Liver (tissue), 9 donors: ENCODE measurements around the gene POLD2. TPM values are rescaled to one million over a fixed set of nuclear protein-coding genes. Genes with fewer than 3 reads are reported as not detected.

Source experiments
- DNase-seq: peaks from one replicate; pipeline ENCODE4 v3.0.0-alpha.2; 2017; ENCODE audit warnings: low spot score
- H3K27ac ChIP-seq, 2 donors: one replicate each; pipeline ENCODE4 v1.7.0; 2013; ENCODE audit warnings: inconsistent platforms in 2 of 2, low read length in 2 of 2, control low read depth in 1 of 2, low read depth in 1 of 2, mild to moderate bottlenecking in 1 of 2
- H3K27me3 ChIP-seq, 4 donors: one replicate each; pipeline versions ENCODE4 v1.6.1 to v1.7.0; 2013; ENCODE audit warnings: low read length in 3 of 4, inconsistent platforms in 1 of 4, mild to moderate bottlenecking in 1 of 4, moderate library complexity in 1 of 4; ENCODE audit not compliant: control insufficient read depth in 4 of 4, insufficient read depth in 4 of 4
- H3K36me3 ChIP-seq, 4 donors: one replicate each; pipeline versions ENCODE4 v1.6.1 to v1.7.0; 2013; ENCODE audit warnings: low read length in 3 of 4, mild to moderate bottlenecking in 3 of 4, low read depth in 1 of 4, moderate library complexity in 1 of 4; ENCODE audit not compliant: control insufficient read depth in 4 of 4, insufficient read depth in 3 of 4
- H3K4me1 ChIP-seq, 4 donors: one replicate each; pipeline versions ENCODE4 v1.6.1 to v1.7.0; 2013; ENCODE audit warnings: low read length in 3 of 4, mild to moderate bottlenecking in 3 of 4, moderate library complexity in 1 of 4; ENCODE audit not compliant: control insufficient read depth in 4 of 4, insufficient read depth in 4 of 4
- H3K4me3 ChIP-seq, 3 donors: one replicate each; pipeline versions ENCODE4 v1.6.1 to v1.7.0; 2013; ENCODE audit warnings: low read length in 3 of 3, control low read depth in 1 of 3, low read depth in 1 of 3, mild to moderate bottlenecking in 1 of 3
- H3K9ac ChIP-seq, 2 donors: one replicate each; pipeline ENCODE4 v1.7.0; 2013; ENCODE audit warnings: low read length in 2 of 2, mild to moderate bottlenecking in 2 of 2, moderate library complexity in 2 of 2, control low read depth in 1 of 2, low read depth in 1 of 2
- H3K9me3 ChIP-seq, 4 donors: one replicate each; pipeline versions ENCODE4 v1.6.1 to v1.7.0; 2013; ENCODE audit warnings: low read length in 3 of 4; ENCODE audit not compliant: control insufficient read depth in 4 of 4
- EGR1 ChIP-seq, 2 donors: IDR thresholded peaks; 2 replicates each; pipeline ENCODE4 v1.6.1; 2016 to 2018; ENCODE audit warnings: antibody characterized with exemption in 2 of 2, low read depth in 2 of 2
- FOXA2 ChIP-seq: IDR thresholded peaks from 2 replicates; pipeline ENCODE4 v1.6.1; 2016; ENCODE audit warnings: antibody characterized with exemption
- GABPA ChIP-seq, 2 donors: IDR thresholded peaks in 1 of 2; conservative IDR thresholded peaks in 1 of 2; 2 replicates each; pipeline ENCODE4 v1.6.1; 2016; ENCODE audit warnings: antibody characterized with exemption in 2 of 2, mild to moderate bottlenecking in 1 of 2, moderate library complexity in 1 of 2
- HNF4A ChIP-seq, 2 donors: conservative IDR thresholded peaks; 2 replicates each; pipeline ENCODE4 v1.6.1; 2016; ENCODE audit warnings: antibody characterized with exemption in 2 of 2, mild to moderate bottlenecking in 2 of 2
- HNF4G ChIP-seq: IDR thresholded peaks from 2 replicates; pipeline ENCODE4 v1.6.1; 2016; ENCODE audit warnings: antibody characterized with exemption
- JUND ChIP-seq, 2 donors: IDR thresholded peaks; 2 replicates each; pipeline ENCODE4 v1.6.1; 2016; ENCODE audit warnings: antibody characterized with exemption in 2 of 2
- NR2F2 ChIP-seq: IDR thresholded peaks from 2 replicates; pipeline ENCODE4 v1.6.1; 2016; ENCODE audit warnings: antibody characterized with exemption
- YY1 ChIP-seq: IDR thresholded peaks from 2 replicates; pipeline ENCODE4 v1.6.1; 2016; ENCODE audit warnings: antibody characterized with exemption, mild to moderate bottlenecking
- WGBS: extraction: QIAGEN DNeasy Blood & Tissue Kit; methylation state at CpG from one replicate; pipeline ENCODE4 v1.1.7; 2013; 5-methylcytosine and 5-hydroxymethylcytosine counted together
- polyA plus RNA-seq, 2 donors: library from polyadenylated mRNA; stranded (reverse) in 1 of 2; unstranded in 1 of 2; fragments of 200-250 nt in 1 of 2; fragments of >200 nt in 1 of 2; fragmentation: Nextera tagmentation in 1 of 2; extraction: Ambion mirVana in 1 of 2; gene quantifications; one replicate each; pipeline versions ENCODE4 v1.2.1 to v1.2.3, GENCODE V29; 2013 to 2015
- total RNA-seq, 2 donors: library from RNA; depleted of rRNA; stranded (reverse); fragments of >200 nt; gene quantifications; one replicate each; pipeline ENCODE4 v1.2.3, GENCODE V29; 2014
- TF ChIP-seq, protein P1 (sequence below): fragments of 150-350 bp; IDR thresholded peaks from 2 replicates; pipeline ENCODE4 v1.5.1; 2017; ENCODE audit warnings: improper control_type of control experiment, low read depth, low read length; ENCODE audit not compliant: missing input control
- TF ChIP-seq, protein P2 (sequence below): IDR thresholded peaks from 2 replicates; pipeline ENCODE4 v1.6.1; 2016; ENCODE audit warnings: antibody characterized with exemption
- TF ChIP-seq, protein P3 (sequence below): IDR thresholded peaks from 2 replicates; pipeline ENCODE4 v1.6.1; 2016; ENCODE audit warnings: antibody characterized with exemption
- TF ChIP-seq, protein P4 (sequence below): IDR thresholded peaks from 2 replicates; pipeline ENCODE4 v1.6.1; 2016; ENCODE audit warnings: antibody characterized with exemption
- donor health status: healthy.
- donor health status: healthy.
- donor health status: healthy.
- donor health status: healthy.
- donor health status: healthy.

POLD2 gene
- total and polyA plus RNA-seq, 4 donors: 53.9 to 101 (median 85.3) TPM

DNA sequence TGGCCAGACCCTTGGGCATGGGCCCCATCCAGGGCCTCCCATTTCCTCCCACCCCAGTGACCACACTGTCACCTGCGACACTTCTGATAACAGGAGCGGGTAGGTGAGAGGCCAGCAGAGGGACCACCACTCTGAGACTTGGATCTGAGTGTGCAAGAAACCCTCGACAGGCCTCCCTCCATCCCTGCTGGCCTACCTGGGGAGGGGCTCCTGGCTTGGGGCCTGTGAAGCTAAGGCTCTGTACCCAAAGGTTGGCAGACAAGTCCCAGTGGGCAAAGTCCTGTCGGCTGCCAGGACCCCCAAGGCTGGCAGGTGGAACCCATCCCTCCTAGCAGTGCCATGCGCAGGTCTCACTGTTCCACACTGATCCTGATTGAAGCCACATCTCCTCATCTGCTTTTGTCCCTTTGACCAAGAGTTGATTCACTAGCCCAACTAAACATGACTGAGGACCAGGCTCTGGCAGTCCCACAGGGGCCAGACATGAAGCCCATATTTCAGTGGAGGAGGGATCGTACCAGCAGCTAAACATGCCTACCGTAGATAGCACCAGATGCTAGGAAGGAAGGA lies 56.8 kb downstream of the POLD2 start:
- DNase-seq: no peak
- Histone ChIP-seq H3K27me3 (no peaks in the 10 kb centered on the region), H3K4me1 (peaks cover 10 to 28% (median 20%) of the 10 kb centered on the region in 4 donors), H3K36me3 (peaks cover 0 to 4% (median 1%) of the 10 kb centered on the region in 4 donors), H3K27ac (no peak overlapping the region), H3K9me3 (no peaks in the 10 kb centered on the region), H3K4me3 (no peak overlapping the region), H3K9ac (no peak overlapping the region)
- WGBS: 84% methylated on average over 7 of the region's 7 CpGs
- TF ChIP-seq FOXA2 (no peak), JUND (IDR thresholded peaks at IDR 0.05) (no peak), HNF4G (no peak), HNF4A (conservative IDR thresholded peaks at IDR 0.05) (no peak), EGR1 (IDR thresholded peaks at IDR 0.05; ENCODE audit: low read depth in 2 of 2) (no peak)
- TF ChIP-seq, protein P1, sequence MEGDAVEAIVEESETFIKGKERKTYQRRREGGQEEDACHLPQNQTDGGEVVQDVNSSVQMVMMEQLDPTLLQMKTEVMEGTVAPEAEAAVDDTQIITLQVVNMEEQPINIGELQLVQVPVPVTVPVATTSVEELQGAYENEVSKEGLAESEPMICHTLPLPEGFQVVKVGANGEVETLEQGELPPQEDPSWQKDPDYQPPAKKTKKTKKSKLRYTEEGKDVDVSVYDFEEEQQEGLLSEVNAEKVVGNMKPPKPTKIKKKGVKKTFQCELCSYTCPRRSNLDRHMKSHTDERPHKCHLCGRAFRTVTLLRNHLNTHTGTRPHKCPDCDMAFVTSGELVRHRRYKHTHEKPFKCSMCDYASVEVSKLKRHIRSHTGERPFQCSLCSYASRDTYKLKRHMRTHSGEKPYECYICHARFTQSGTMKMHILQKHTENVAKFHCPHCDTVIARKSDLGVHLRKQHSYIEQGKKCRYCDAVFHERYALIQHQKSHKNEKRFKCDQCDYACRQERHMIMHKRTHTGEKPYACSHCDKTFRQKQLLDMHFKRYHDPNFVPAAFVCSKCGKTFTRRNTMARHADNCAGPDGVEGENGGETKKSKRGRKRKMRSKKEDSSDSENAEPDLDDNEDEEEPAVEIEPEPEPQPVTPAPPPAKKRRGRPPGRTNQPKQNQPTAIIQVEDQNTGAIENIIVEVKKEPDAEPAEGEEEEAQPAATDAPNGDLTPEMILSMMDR: no peak
- TF ChIP-seq, protein P2, sequence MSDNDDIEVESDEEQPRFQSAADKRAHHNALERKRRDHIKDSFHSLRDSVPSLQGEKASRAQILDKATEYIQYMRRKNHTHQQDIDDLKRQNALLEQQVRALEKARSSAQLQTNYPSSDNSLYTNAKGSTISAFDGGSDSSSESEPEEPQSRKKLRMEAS: no peak

DNA sequence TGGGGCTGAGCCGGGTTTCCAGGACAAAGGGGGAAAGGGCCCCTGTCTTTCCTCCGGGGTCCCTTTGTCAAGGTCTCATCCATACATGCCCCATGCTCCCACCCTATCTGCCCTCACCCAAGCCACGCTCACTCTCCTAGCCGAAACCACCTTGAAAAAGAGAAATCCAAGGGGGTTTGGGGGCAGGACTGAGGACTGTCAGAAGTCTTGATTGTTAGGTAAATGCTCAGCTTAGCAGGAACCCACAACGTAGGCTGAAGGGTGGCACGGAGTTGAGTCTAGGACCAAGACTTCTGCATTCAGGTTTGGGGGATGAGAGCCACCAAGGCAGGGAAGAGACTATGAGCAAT lies 57.3 kb downstream of the POLD2 start:
- no peak for DNase-seq
- Histone ChIP-seq H3K4me1 (peaks cover 10 to 28% (median 20%) of the 10 kb centered on the region in 4 donors), H3K27me3 (no peaks in the 10 kb centered on the region), H3K4me3 (no peak overlapping the region), H3K9ac (no peak overlapping the region), H3K9me3 (no peaks in the 10 kb centered on the region), H3K36me3 (peaks cover 0 to 4% (median 2%) of the 10 kb centered on the region in 4 donors), H3K27ac (no peak overlapping the region)
- TF ChIP-seq, protein P1: no peak
- TF ChIP-seq, protein P3, sequence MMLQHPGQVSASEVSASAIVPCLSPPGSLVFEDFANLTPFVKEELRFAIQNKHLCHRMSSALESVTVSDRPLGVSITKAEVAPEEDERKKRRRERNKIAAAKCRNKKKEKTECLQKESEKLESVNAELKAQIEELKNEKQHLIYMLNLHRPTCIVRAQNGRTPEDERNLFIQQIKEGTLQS: no peak
- no peak for TF ChIP-seq GABPA (IDR thresholded peaks at IDR 0.05 in 1 of 2, conservative IDR thresholded peaks at IDR 0.05 in 1 of 2)
- TF ChIP-seq NR2F2: no peak
- TF ChIP-seq YY1: no peak
- no peak for TF ChIP-seq HNF4A (conservative IDR thresholded peaks at IDR 0.05)
- TF ChIP-seq, protein P4, sequence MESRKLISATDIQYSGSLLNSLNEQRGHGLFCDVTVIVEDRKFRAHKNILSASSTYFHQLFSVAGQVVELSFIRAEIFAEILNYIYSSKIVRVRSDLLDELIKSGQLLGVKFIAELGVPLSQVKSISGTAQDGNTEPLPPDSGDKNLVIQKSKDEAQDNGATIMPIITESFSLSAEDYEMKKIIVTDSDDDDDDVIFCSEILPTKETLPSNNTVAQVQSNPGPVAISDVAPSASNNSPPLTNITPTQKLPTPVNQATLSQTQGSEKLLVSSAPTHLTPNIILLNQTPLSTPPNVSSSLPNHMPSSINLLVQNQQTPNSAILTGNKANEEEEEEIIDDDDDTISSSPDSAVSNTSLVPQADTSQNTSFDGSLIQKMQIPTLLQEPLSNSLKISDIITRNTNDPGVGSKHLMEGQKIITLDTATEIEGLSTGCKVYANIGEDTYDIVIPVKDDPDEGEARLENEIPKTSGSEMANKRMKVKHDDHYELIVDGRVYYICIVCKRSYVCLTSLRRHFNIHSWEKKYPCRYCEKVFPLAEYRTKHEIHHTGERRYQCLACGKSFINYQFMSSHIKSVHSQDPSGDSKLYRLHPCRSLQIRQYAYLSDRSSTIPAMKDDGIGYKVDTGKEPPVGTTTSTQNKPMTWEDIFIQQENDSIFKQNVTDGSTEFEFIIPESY: no peak
- 64% methylated on average over 6 of the region's 6 CpGs for WGBS
